GM12864 (cell line): ENCODE results near the gene ETFB.
"Not testable (repeated sequence)": the region's sequence is repeated elsewhere in the genome, so short reads cannot be mapped to it uniquely, and the experiment has no call there.

Experiments used
- DNase-seq: peaks from one replicate; pipeline ENCODE4 v3.0.0-alpha.2; 2011; ENCODE audit warnings: low read depth
- H3K4me3 ChIP-seq: 2 replicates; pipeline ENCODE4 v1.5.1; 2011; ENCODE audit warnings: mild to moderate bottlenecking, low read depth, low read length, control low read depth
- CTCF ChIP-seq: IDR thresholded peaks from 2 replicates; pipeline ENCODE4 v1.5.1; 2011; ENCODE audit warnings: low read depth, mild to moderate bottlenecking, moderate library complexity, low read length, control low read depth, inconsistent platforms; ENCODE audit errors: missing control alignments

ETFB gene

GRCh38 chr19:51398096-51398704 is 32.0 kb upstream of the ETFB start:
- no peak overlapping the region for H3K4me3 ChIP-seq
- TF ChIP-seq CTCF = peak; percentile 55
- DNase-seq = no peak

- not testable (repeated sequence) for H3K4me3 ChIP-seq, DNase-seq
Observed at GRCh38 chr19:51397453-51397852, 31.3 kb upstream of the ETFB start.

GRCh38 chr19:51396175-51396574 is 30.0 kb upstream of the ETFB start:
- no peak overlapping the region; the same call in 1 of the 2 replicates for H3K4me3 ChIP-seq
- DNase-seq = no peak
- TF ChIP-seq CTCF = no peak

- H3K4me3 ChIP-seq = peak overlapping the region; percentile 81
- no peak for TF ChIP-seq CTCF
- DNase-seq = peak; percentile 100
Observed at GRCh38 chr19:51394050-51394836, 28.1 kb upstream of the ETFB start.

GRCh38 chr19:51392701-51393100 is 26.5 kb upstream of the ETFB start:
- no peak for DNase-seq
- H3K4me3 ChIP-seq = no peak overlapping the region

GRCh38 chr19:51391073-51391611 is 25.0 kb upstream of the ETFB start:
- no peak for DNase-seq
- H3K4me3 ChIP-seq = no peak overlapping the region
- no peak for TF ChIP-seq CTCF

More at GRCh38 chr19:51392701-51393100, 26.5 kb upstream of the ETFB start:
- TF ChIP-seq CTCF = no peak

GRCh38 chr19:51389143-51389542 is 23.0 kb upstream of the ETFB start:
- no peak for TF ChIP-seq CTCF
- DNase-seq = no peak
- no peak overlapping the region for H3K4me3 ChIP-seq
